Thoracic aorta (tissue), 2 donors: Measurements from ENCODE around the gene SAMM50. TPM values are rescaled to one million over a fixed set of nuclear protein-coding genes. Genes with fewer than 3 reads are reported as not detected.

Experiments used
- ATAC-seq: fragments of 150-250 bp; one replicate; pipeline ENCODE4 v1.8.0; 2017; ENCODE audit warnings: low read depth; ENCODE audit not compliant: insufficient number of reproducible peaks, low FRiP score
- DNase-seq: peaks from one replicate; pipeline ENCODE4 v3.0.0-alpha.2; 2020; ENCODE audit warnings: low spot score
- H3K27ac ChIP-seq, 2 donors: fragments of 200-600 bp; sonication (generic); 1 replicate in 1 of 2; 2 replicates in 1 of 2; pipeline ENCODE4 v1.5.1; 2016; ENCODE audit warnings: mild to moderate bottlenecking in 2 of 2, moderate library complexity in 2 of 2
- H3K27me3 ChIP-seq: fragments of 200-600 bp; sonication (generic); replicated peaks from 2 replicates; pipeline ENCODE4 v1.6.0; 2016; ENCODE audit warnings: mild to moderate bottlenecking; ENCODE audit not compliant: insufficient read depth
- H3K36me3 ChIP-seq: fragments of 200-600 bp; sonication (generic); one replicate; pipeline ENCODE4 v1.5.1; 2016
- H3K4me1 ChIP-seq, 2 donors: fragments of 200-600 bp; sonication (generic); 1 replicate in 1 of 2; 2 replicates in 1 of 2; pipeline versions ENCODE4 v1.5.1 to v1.6.0; 2016; ENCODE audit warnings: low read depth in 2 of 2, mild to moderate bottlenecking in 1 of 2; ENCODE audit not compliant: control insufficient read depth in 1 of 2
- H3K4me3 ChIP-seq: fragments of 200-600 bp; sonication (generic); 2 replicates; pipeline ENCODE4 v1.5.1; 2016; ENCODE audit warnings: mild to moderate bottlenecking
- H3K9me3 ChIP-seq: fragments of 200-600 bp; sonication (generic); 2 replicates; pipeline ENCODE4 v1.5.1; 2016
- CTCF ChIP-seq: fragments of 200-600 bp; sonication (generic); IDR thresholded peaks from one replicate; pipeline ENCODE4 v1.5.1; 2019; ENCODE audit warnings: antibody characterized with exemption
- total RNA-seq, 2 donors: library from RNA; depleted of rRNA; stranded (reverse); fragments of >200 nt; gene quantifications; one replicate each; pipeline versions ENCODE4 v1.1.0 to v1.2.3, GENCODE V29; 2016

The SAMM50 gene
- total RNA-seq, 2 donors from 2014 or later = 22.6 to 28.1 TPM

GRCh38 chr22:43945632-43946383 lies 9.4 kb upstream of the SAMM50 start:
- Histone ChIP-seq H3K4me3 (no peak overlapping the region), H3K4me1 (no peaks in the 10 kb centered on the region), H3K27ac (no peak overlapping the region), H3K9me3 (no peaks in the 10 kb centered on the region), H3K36me3 (no peaks in the 10 kb centered on the region), H3K27me3 (no peaks in the 10 kb centered on the region)
- no peak for TF ChIP-seq CTCF
- DNase-seq = no peak
- ATAC-seq = no peak

DNA sequence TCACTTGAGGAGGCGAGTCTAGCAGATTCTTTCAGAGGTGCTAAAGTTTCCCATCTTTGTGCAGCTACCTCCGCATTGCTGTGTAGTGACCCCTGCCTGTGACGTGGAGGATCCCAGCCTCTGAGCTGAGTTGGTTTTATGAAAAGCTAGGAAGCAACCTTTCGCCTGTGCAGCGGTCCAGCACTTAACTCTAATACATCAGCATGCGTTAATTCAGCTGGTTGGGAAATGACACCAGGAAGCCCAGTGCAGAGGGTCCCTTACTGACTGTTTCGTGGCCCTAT lies 8.9 kb upstream of the SAMM50 start:
- Histone ChIP-seq H3K4me1 (no peaks in the 10 kb centered on the region), H3K27me3 (no peaks in the 10 kb centered on the region), H3K9me3 (no peaks in the 10 kb centered on the region), H3K36me3 (no peaks in the 10 kb centered on the region), H3K27ac (no peak overlapping the region), H3K4me3 (no peak overlapping the region)
- no peak for ATAC-seq
- no peak for DNase-seq
- TF ChIP-seq CTCF = no peak

GRCh38 chr22:43948836-43949406 lies 6.3 kb upstream of the SAMM50 start:
- ATAC-seq = no peak
- no peak for TF ChIP-seq CTCF
- Histone ChIP-seq H3K4me3 (no peak overlapping the region), H3K27ac (no peak overlapping the region), H3K36me3 (no peaks in the 10 kb centered on the region), H3K9me3 (no peaks in the 10 kb centered on the region), H3K27me3 (no peaks in the 10 kb centered on the region), H3K4me1 (no peaks in the 10 kb centered on the region)
- no peak for DNase-seq

- no peak overlapping the region for H3K4me3 ChIP-seq
- DNase-seq (no peak), ATAC-seq (no peak)
- peaks cover 10 to 12% of the 10 kb centered on the region in 2 donors for H3K4me1 ChIP-seq
- H3K9me3 ChIP-seq = no peaks in the 10 kb centered on the region
- no peak for TF ChIP-seq CTCF
- H3K27ac ChIP-seq = no peak overlapping the region
- H3K36me3 ChIP-seq = no peaks in the 10 kb centered on the region
- no peaks in the 10 kb centered on the region for H3K27me3 ChIP-seq
Measured at GRCh38 chr22:43951391-43951790, 3.9 kb upstream of the SAMM50 start.

DNA sequence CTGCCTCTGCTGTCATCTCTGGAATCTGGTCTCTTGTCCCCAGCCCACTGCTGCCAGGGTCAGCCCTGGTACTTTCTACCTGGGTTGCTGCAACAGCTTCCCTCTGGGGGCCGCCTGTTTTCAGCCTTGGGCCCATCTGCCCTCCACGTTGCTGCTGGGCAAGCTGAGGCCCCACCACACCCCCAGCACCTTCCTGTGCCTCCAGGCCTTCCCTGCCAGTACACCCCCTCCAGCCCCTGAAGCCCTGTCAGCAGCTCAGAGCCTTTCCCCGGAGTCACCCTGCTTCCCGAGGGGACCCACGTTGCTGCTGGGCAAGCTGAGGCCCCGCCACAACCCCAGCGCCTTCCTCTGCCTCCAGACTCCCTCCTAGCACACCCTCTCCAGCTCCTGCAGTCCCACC lies 3.3 kb upstream of the SAMM50 start:
- TF ChIP-seq CTCF = no peak
- H3K36me3 ChIP-seq = no peaks in the 10 kb centered on the region
- no peak overlapping the region for H3K27ac ChIP-seq
- no peaks in the 10 kb centered on the region for H3K27me3 ChIP-seq
- H3K4me1 ChIP-seq = peaks cover 16 to 18% of the 10 kb centered on the region in 2 donors
- H3K4me3 ChIP-seq = no peak overlapping the region
- no peak for ATAC-seq
- no peaks in the 10 kb centered on the region for H3K9me3 ChIP-seq
- no peak for DNase-seq
